ENCODE measurements around the gene MACF1. TPM values are rescaled to one million over a fixed set of nuclear protein-coding genes. Genes with fewer than 3 reads are reported as not detected.

Gene MACF1
- total RNA-seq, 1 donor from 2014 or later, result 185 TPM

DNA sequence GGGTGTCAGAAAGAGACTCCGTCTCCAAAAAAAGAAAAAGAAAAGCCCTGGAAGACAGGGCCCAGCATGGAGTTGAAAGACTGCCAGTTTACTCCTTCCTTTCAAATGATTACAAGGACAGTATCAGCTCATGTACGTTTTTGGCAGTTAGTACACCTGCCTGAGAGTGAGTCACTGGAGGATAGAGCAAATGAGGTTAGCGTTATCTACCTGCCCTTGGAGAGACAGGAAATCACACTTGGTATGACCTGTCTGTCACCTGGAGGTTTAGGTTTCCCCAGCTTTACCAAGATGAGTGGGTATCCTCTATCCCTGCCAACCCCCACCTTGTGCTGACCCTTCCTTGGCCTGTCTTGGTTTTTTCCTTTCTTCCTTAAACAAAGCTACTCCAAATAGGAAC lies 190.1 kb downstream of the MACF1 start:
- H3K27ac Mint-ChIP-seq (ENCODE audit: unreplicated experiment), result no peak overlapping the region
- TF ChIP-seq, protein P1, sequence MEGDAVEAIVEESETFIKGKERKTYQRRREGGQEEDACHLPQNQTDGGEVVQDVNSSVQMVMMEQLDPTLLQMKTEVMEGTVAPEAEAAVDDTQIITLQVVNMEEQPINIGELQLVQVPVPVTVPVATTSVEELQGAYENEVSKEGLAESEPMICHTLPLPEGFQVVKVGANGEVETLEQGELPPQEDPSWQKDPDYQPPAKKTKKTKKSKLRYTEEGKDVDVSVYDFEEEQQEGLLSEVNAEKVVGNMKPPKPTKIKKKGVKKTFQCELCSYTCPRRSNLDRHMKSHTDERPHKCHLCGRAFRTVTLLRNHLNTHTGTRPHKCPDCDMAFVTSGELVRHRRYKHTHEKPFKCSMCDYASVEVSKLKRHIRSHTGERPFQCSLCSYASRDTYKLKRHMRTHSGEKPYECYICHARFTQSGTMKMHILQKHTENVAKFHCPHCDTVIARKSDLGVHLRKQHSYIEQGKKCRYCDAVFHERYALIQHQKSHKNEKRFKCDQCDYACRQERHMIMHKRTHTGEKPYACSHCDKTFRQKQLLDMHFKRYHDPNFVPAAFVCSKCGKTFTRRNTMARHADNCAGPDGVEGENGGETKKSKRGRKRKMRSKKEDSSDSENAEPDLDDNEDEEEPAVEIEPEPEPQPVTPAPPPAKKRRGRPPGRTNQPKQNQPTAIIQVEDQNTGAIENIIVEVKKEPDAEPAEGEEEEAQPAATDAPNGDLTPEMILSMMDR (conservative IDR thresholded peaks at IDR 0.05), result no peak
- no peaks in the 10 kb centered on the region for H3K9me3 Mint-ChIP-seq
- H3K36me3 Mint-ChIP-seq (ENCODE audit: low read depth), result no peaks in the 10 kb centered on the region
- no peak overlapping the region for H3K4me3 Mint-ChIP-seq
- DNase-seq (ENCODE audit: low read depth, low spot score), result no peak
- no peaks in the 10 kb centered on the region for H3K27me3 Mint-ChIP-seq (ENCODE audit: low read depth)
- peaks cover 57% of the 10 kb centered on the region for H3K4me1 Mint-ChIP-seq

DNA sequence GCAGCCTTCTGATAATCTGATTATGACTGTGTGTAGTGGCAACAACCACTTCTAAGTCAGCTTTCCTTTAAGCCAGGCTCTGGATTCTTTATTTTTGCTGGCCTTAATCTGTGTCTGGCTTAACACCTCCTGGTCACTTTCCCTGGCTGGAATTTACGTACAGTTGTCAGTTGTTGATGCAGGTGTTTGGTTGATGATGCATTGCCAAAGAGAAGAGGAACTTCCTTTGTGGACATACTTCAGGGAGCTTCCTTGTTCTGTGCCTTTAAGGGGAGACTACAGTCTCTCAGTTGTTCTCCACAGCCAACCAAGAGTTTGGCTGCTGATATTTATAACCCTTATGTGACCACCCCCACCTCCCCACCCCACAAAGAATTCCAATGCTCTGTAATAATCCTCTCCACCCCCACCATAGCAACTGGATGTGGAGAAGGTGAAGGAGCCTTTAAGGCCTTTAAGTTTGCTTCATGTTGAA lies 190.9 kb downstream of the MACF1 start:
- H3K4me3 Mint-ChIP-seq, result no peak overlapping the region
- TF ChIP-seq, protein P1 (conservative IDR thresholded peaks at IDR 0.05), result no peak
- H3K36me3 Mint-ChIP-seq (ENCODE audit: low read depth), result no peaks in the 10 kb centered on the region
- peaks cover 57% of the 10 kb centered on the region for H3K4me1 Mint-ChIP-seq
- no peaks in the 10 kb centered on the region for H3K27me3 Mint-ChIP-seq (ENCODE audit: low read depth)
- H3K27ac Mint-ChIP-seq (ENCODE audit: unreplicated experiment), result no peak overlapping the region
- no peak for DNase-seq (ENCODE audit: low read depth, low spot score)
- H3K9me3 Mint-ChIP-seq, result no peaks in the 10 kb centered on the region

DNA sequence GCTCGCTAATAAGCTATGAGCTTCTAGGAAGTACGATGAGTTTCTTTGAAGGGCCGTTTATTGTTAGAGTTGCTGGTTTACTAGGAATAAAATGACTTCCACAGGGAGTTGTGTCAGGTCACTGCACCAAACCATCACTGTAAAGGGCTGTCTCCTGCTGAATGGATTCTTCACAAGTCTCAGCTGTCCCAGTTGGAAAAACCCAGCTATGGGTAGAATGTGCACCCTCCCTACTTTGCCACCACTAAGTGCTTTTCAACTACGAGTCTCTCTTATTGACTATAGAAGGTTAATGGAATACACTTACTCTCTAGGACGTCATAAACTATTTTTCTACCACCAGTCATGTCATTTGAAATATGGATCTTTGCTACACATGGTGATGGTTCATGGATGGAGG lies 192.2 kb downstream of the MACF1 start:
- H3K27me3 Mint-ChIP-seq (ENCODE audit: low read depth), result no peaks in the 10 kb centered on the region
- no peaks in the 10 kb centered on the region for H3K36me3 Mint-ChIP-seq (ENCODE audit: low read depth)
- no peak for DNase-seq (ENCODE audit: low read depth, low spot score)
- H3K27ac Mint-ChIP-seq (ENCODE audit: unreplicated experiment), result no peak overlapping the region
- H3K9me3 Mint-ChIP-seq, result no peaks in the 10 kb centered on the region
- H3K4me1 Mint-ChIP-seq, result peaks cover 51% of the 10 kb centered on the region
- no peak overlapping the region for H3K4me3 Mint-ChIP-seq
- TF ChIP-seq, protein P1 (conservative IDR thresholded peaks at IDR 0.05), result no peak

DNA sequence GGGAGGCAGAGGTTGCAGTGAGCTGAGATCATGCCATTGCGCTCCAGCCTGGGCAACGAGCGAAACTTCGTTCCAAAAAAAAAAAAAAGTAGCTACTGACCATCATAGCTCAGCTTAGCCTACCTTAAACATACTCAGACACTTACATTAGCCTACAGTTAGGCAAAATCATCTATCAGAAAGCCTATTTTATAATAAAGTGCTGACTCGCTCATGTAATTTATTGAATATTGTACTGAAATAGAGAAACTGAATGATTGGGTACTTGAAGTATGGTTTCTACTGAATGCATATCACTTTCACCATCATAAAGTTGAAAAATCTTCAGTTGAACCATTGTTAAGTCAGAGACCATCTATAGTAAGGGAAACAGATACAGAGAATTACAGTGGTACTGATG lies 193.0 kb downstream of the MACF1 start:
- Mint-ChIP-seq H3K4me1 (peaks cover 44% of the 10 kb centered on the region), H3K27me3 (ENCODE audit: low read depth) (no peaks in the 10 kb centered on the region), H3K4me3 (no peak overlapping the region)

DNA sequence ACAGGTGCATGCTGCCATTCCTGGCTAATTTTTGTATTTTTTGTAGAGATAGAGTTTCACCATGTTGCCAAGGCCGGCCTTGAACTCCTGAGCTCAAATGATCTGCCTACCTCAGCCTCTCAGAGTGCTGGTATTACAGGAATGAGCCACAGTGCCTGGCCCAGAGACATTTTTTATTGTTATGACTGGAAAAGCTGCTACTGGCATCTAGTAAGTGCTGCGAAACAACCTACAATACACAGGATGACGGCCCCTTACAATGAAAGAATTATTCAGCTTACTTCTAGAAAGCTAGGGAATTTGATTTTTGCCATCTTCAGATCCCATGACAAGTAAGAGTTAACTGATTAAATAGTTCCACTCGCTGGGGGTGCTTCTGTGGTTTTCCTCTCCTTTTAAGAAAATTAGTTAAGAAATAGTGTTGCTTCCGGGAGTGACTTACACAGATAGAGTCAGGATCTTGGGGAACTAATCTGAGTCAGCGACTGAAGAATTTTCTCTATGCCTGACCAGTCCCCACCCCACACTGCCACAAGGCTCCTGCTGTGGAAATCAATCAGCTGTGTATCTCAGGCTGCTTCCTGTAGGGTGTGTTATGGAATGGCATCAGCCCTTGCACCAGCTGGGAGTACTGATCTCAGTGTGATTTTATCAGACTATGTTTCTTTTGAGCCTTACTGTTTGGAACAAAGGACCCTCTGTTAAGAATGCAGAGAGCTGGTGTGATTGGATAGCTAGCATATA lies 194.0 kb downstream of the MACF1 start:
- Mint-ChIP-seq H3K4me1 (peaks cover 36% of the 10 kb centered on the region), H3K27ac (ENCODE audit: unreplicated experiment) (peak overlapping the region; percentile 47), H3K9me3 (no peaks in the 10 kb centered on the region), H3K4me3 (peak overlapping the region; percentile 28), H3K36me3 (ENCODE audit: low read depth) (no peaks in the 10 kb centered on the region), H3K27me3 (ENCODE audit: low read depth) (no peaks in the 10 kb centered on the region)
- TF ChIP-seq, protein P1 (conservative IDR thresholded peaks at IDR 0.05), result no peak
- no peak for DNase-seq (ENCODE audit: low read depth, low spot score)

More for the DNA sequence above, 193.0 kb downstream of the MACF1 start:
- DNase-seq (ENCODE audit: low read depth, low spot score), result no peak
- no peak overlapping the region for H3K27ac Mint-ChIP-seq (ENCODE audit: unreplicated experiment)
- no peaks in the 10 kb centered on the region for H3K9me3 Mint-ChIP-seq
- H3K36me3 Mint-ChIP-seq (ENCODE audit: low read depth), result no peaks in the 10 kb centered on the region
- TF ChIP-seq, protein P1 (conservative IDR thresholded peaks at IDR 0.05), result no peak
